Fibroblast of skin of right quadriceps (primary cell): ENCODE measurements around the gene SRM.
"Not testable (repeated sequence)": the region's sequence is repeated elsewhere in the genome, so short reads cannot be mapped to it uniquely, and the experiment has no call there.

Experiments
- DNase-seq: peaks from one replicate; pipeline ENCODE4 v3.0.0-alpha.2; 2013

SRM gene

GRCh38 chr1:11063937-11064537 lies 4.2 kb upstream of the SRM start:
- DNase-seq: not testable (repeated sequence)

- DNase-seq: peak; percentile 57
These were observed 3.2 kb upstream of the SRM start for GRCh38 chr1:11062965-11063401.

- DNase-seq: no peak
These were observed 2.0 kb upstream of the SRM start for GRCh38 chr1:11061652-11062365.

- no peak for DNase-seq
These were observed 457 bp downstream of the SRM start for GRCh38 chr1:11059155-11059967.

- no peak for DNase-seq
These were observed 1.1 kb downstream of the SRM start for GRCh38 chr1:11058595-11059154.

GRCh38 chr1:11058026-11058425 lies 1.8 kb downstream of the SRM start:
- DNase-seq: no peak

- DNase-seq: no peak
These were observed 2.3 kb downstream of the SRM start for GRCh38 chr1:11057477-11057876.

- no peak for DNase-seq
These were observed 3.3 kb downstream of the SRM start for GRCh38 chr1:11056504-11056903.

GRCh38 chr1:11055676-11056075 lies 4.1 kb downstream of the SRM start:
- no peak for DNase-seq

- no peak for DNase-seq
These were observed 5.2 kb downstream of the SRM start for GRCh38 chr1:11054666-11055065.

- no peak for DNase-seq
These were observed 5.6 kb downstream of the SRM start for GRCh38 chr1:11054181-11054580.

GRCh38 chr1:11053758-11054137 lies 6.1 kb downstream of the SRM start:
- peak; percentile 28 for DNase-seq

- peak; percentile 11 for DNase-seq
These were observed 6.7 kb downstream of the SRM start for GRCh38 chr1:11052839-11053757.

GRCh38 chr1:11051781-11052511 lies 7.9 kb downstream of the SRM start:
- DNase-seq: no peak

GRCh38 chr1:11051121-11051520 lies 8.7 kb downstream of the SRM start:
- DNase-seq: not testable (repeated sequence)

- no peak for DNase-seq
These were observed 13.0 kb downstream of the SRM start, which contains the start of gene MASP2 for GRCh38 chr1:11046625-11047365. Gene MASP2 (minus strand): TSS chr1:11047239. CDS start chr1:11047207, 32 bp downstream.

- DNase-seq: no peak
These were observed 13.6 kb downstream of the SRM start for GRCh38 chr1:11046270-11046566.

GRCh38 chr1:11045428-11046269 lies 14.2 kb downstream of the SRM start:
- DNase-seq: no peak

- DNase-seq: no peak
These were observed 14.9 kb downstream of the SRM start for GRCh38 chr1:11044849-11045427.
